ENCODE measurements around the gene SLC8A3.
"Not testable (repeated sequence)": the region's sequence is repeated elsewhere in the genome, so short reads cannot be mapped to it uniquely, and the experiment has no call there.

SLC8A3 gene, protein sequence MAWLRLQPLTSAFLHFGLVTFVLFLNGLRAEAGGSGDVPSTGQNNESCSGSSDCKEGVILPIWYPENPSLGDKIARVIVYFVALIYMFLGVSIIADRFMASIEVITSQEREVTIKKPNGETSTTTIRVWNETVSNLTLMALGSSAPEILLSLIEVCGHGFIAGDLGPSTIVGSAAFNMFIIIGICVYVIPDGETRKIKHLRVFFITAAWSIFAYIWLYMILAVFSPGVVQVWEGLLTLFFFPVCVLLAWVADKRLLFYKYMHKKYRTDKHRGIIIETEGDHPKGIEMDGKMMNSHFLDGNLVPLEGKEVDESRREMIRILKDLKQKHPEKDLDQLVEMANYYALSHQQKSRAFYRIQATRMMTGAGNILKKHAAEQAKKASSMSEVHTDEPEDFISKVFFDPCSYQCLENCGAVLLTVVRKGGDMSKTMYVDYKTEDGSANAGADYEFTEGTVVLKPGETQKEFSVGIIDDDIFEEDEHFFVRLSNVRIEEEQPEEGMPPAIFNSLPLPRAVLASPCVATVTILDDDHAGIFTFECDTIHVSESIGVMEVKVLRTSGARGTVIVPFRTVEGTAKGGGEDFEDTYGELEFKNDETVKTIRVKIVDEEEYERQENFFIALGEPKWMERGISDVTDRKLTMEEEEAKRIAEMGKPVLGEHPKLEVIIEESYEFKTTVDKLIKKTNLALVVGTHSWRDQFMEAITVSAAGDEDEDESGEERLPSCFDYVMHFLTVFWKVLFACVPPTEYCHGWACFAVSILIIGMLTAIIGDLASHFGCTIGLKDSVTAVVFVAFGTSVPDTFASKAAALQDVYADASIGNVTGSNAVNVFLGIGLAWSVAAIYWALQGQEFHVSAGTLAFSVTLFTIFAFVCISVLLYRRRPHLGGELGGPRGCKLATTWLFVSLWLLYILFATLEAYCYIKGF

DNA sequence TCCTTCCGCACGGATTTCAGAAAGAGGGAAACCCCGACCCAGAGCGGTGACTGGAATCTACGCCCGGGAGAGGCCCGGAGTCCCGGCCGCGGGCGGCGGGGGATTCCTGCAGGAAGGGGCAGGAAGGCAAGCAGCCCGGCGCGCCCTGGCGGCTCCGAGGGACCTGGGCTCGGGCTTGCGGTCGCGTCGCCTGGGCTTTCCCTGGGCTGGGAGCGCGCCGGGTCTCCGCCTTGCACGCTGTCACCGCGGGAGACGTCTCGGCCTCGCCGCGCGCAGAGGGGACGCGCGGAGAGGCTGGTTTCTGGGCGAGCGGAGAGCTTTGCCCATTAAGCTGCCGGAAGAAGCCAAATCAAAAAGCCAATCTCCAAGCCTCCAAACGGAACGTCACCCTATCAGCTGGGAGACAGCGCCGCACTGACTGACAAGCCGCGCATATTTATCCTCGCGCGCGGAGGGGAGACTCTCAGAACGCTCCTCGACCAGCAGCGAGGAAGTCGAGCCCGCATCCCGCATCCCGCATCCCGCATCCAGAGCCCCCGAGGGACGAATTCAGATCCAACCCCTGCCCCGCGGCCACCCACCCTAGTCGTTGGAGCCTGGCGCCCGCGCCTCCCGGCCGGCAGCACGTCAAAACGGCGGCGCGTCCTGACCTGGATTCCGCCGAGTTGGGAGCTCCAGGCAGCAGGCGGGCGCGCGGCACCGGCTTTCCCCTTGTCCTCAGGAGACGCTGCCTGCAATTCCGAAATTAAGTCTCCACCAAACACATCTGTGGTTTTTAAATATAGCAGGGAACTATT is at the start of gene SLC8A3:
TSS of gene SLC8A3 (minus strand) at position 293 of the 797 bp plus-strand sequence. CDS start 20,529 bp downstream, outside the sequence.
- peaks cover 56% of the 10 kb centered on the region for H3K27me3 ChIP-seq (ENCODE audit: insufficient read depth, insufficient read length)
- no peak for TF ChIP-seq YY1 (IDR thresholded peaks at IDR 0.05; ENCODE audit: insufficient read depth, insufficient read length)
- TF ChIP-seq SUZ12 (IDR thresholded peaks at IDR 0.05; ENCODE audit: extremely low read depth, insufficient read depth, insufficient read length) = no peak
- TF ChIP-seq ZNF274 (IDR thresholded peaks at IDR 0.05; ENCODE audit: low read depth, low read length) = no peak
- DNase-seq (ENCODE audit: low read depth, low spot score) = no peak
- H3K4me3 ChIP-seq (ENCODE audit: insufficient read length, low read depth) = peak within 1 kb of the TSS; percentile 58
- H3K9me3 ChIP-seq (ENCODE audit: insufficient read depth, low read length) = no peaks in the 10 kb centered on the region
- peak within 1 kb of the TSS; percentile 42 for H3K9ac ChIP-seq (ENCODE audit: insufficient read length, low read depth)
- H3K4me1 ChIP-seq (ENCODE audit: insufficient read depth, insufficient read length) = peaks cover 5% of the 10 kb centered on the region
- H3K36me3 ChIP-seq (ENCODE audit: insufficient read depth, insufficient read length, low read length) = no peaks in the 10 kb centered on the region

GRCh38 chr14:70237710-70238109 is 49.0 kb upstream of the SLC8A3 start:
- no peak overlapping the region for H3K4me3 ChIP-seq (ENCODE audit: insufficient read length, low read depth)
- H3K9me3 ChIP-seq (ENCODE audit: insufficient read depth, low read length) = no peaks in the 10 kb centered on the region
- no peak for TF ChIP-seq SUZ12 (IDR thresholded peaks at IDR 0.05; ENCODE audit: extremely low read depth, insufficient read depth, insufficient read length)
- no peak for TF ChIP-seq YY1 (IDR thresholded peaks at IDR 0.05; ENCODE audit: insufficient read depth, insufficient read length)
- TF ChIP-seq ZNF274 (IDR thresholded peaks at IDR 0.05; ENCODE audit: low read depth, low read length) = no peak
- H3K4me1 ChIP-seq (ENCODE audit: insufficient read depth, insufficient read length) = no peaks in the 10 kb centered on the region
- H3K36me3 ChIP-seq (ENCODE audit: insufficient read depth, insufficient read length, low read length) = no peaks in the 10 kb centered on the region
- H3K27me3 ChIP-seq (ENCODE audit: insufficient read depth, insufficient read length) = no peaks in the 10 kb centered on the region
- no peak for DNase-seq (ENCODE audit: low read depth, low spot score)
- H3K9ac ChIP-seq (ENCODE audit: insufficient read length, low read depth) = no peak overlapping the region

- TF ChIP-seq YY1 (IDR thresholded peaks at IDR 0.05; ENCODE audit: insufficient read depth, insufficient read length) (no peak), ZNF274 (IDR thresholded peaks at IDR 0.05; ENCODE audit: low read depth, low read length) (no peak), SUZ12 (IDR thresholded peaks at IDR 0.05; ENCODE audit: extremely low read depth, insufficient read depth, insufficient read length) (no peak)
- Histone ChIP-seq H3K27me3 (ENCODE audit: insufficient read depth, insufficient read length) (no peaks in the 10 kb centered on the region), H3K9ac (ENCODE audit: insufficient read length, low read depth) (no peak overlapping the region), H3K36me3 (ENCODE audit: insufficient read depth, insufficient read length, low read length) (no peaks in the 10 kb centered on the region), H3K4me3 (ENCODE audit: insufficient read length, low read depth) (no peak overlapping the region), H3K9me3 (ENCODE audit: insufficient read depth, low read length) (no peaks in the 10 kb centered on the region), H3K4me1 (ENCODE audit: insufficient read depth, insufficient read length) (no peaks in the 10 kb centered on the region)
- DNase-seq (ENCODE audit: low read depth, low spot score) = no peak
Observed at GRCh38 chr14:70234066-70234950, 45.6 kb upstream of the SLC8A3 start.

GRCh38 chr14:70231756-70232544 is 43.2 kb upstream of the SLC8A3 start:
- DNase-seq (ENCODE audit: low read depth, low spot score); H3K36me3 ChIP-seq (ENCODE audit: insufficient read depth, insufficient read length, low read length); H3K9ac ChIP-seq (ENCODE audit: insufficient read length, low read depth); H3K9me3 ChIP-seq (ENCODE audit: insufficient read depth, low read length); H3K27me3 ChIP-seq (ENCODE audit: insufficient read depth, insufficient read length); H3K4me1 ChIP-seq (ENCODE audit: insufficient read depth, insufficient read length); H3K4me3 ChIP-seq (ENCODE audit: insufficient read length, low read depth): not testable (repeated sequence)

DNA sequence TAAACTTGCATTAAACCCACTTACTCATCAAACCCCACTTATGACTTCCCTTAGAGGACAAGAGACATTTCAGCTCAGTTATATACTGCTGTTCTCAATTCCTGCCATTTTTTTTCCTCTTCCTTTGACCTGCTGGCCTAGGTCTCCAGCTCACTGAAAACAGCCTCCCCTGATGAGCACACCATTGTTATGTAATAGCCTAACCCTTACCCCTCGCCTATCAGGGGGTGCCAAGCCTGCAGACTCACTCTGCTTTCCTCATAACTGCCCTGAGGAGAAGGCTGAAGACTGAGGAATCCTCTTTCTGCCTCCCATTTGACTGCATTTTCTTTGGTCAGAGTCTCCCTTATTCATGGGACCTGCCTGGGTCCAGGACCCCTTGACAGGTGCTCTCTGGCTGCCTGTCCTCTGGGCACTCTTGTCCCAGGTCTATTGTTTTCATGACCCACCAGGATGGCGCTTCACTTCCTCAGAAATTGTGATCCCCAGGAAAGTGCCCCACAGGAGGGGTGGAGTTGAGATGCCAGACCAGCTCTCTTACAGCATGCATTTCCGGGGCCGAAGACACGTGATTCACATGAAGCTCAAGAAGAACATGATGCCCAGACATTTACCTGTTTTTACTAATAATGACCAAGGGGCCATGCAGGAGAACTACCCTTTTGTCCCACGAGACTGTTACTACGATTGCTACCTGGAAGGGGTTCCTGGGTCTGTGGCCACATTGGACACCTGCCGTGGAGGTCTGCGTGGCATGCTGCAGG is 41.3 kb upstream of the SLC8A3 start:
- not testable (repeated sequence) for H3K9me3 ChIP-seq (ENCODE audit: insufficient read depth, low read length); H3K4me1 ChIP-seq (ENCODE audit: insufficient read depth, insufficient read length); H3K27me3 ChIP-seq (ENCODE audit: insufficient read depth, insufficient read length); H3K4me3 ChIP-seq (ENCODE audit: insufficient read length, low read depth); H3K36me3 ChIP-seq (ENCODE audit: insufficient read depth, insufficient read length, low read length); H3K9ac ChIP-seq (ENCODE audit: insufficient read length, low read depth); DNase-seq (ENCODE audit: low read depth, low spot score)
